ENCODE measurements around the gene C3orf52. TPM values are rescaled to one million over a fixed set of nuclear protein-coding genes. Genes with fewer than 3 reads are reported as not detected.

C3orf52 gene
- total and polyA plus RNA-seq, 10 of the 15 experiments (the other 5 are each of a cell fraction or from before 2014, with no cell fraction given) = 0.15 to 1.9 (median 0.73) TPM

DNA sequence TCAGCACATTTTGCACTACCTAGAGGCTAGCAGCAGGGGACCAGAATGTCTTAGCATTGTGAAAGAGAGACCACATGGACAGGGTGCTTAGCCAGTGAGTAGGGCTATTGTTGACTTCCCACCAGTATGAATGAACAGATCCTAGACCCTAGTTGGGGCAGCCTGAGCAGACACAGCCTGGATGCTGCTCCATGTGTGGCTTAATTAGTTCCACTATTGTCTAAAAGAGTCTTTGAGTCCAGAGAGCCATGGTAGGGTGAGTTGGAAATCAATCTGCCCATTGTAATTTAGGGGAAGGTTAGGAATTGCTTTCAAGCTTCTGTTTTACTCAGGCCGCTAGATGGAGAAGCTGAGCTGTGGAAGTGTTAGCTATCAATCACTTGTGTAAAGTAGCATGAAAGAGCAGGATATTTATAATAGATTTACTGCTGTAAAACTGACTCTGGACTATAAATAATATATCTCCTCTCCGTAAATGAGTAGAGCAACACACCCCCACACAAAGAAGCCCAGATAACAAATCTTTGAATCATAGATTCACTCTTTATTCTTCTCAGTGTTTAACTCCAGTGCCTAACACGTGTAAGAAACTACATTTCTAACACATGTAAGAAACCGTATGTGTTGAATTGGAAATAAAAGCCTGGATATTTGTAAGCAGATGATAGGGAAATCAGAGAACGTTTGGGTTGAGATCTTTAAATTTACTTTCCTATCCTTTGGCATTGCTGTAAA is 50.9 kb downstream of the C3orf52 start (continued):
- no peak for TF ChIP-seq HSF1 (IDR thresholded peaks at IDR 0.05; ENCODE audit: low read depth, low read length)
- no peak for TF ChIP-seq NFYA (IDR thresholded peaks at IDR 0.05; ENCODE audit: borderline replicate concordance, low read depth, low read length)
- TF ChIP-seq CHD2 (IDR thresholded peaks at IDR 0.05; ENCODE audit: borderline replicate concordance, low read depth, low read length) = no peak; the same call in 1 of the 2 replicates
- no peak for TF ChIP-seq CBX5 (IDR thresholded peaks at IDR 0.05; ENCODE audit: low read depth)
- peak; percentile 83; the same call in 1 of the 2 replicates for TF ChIP-seq ZBED1 (IDR thresholded peaks at IDR 0.05; ENCODE audit: borderline replicate concordance)
- TF ChIP-seq IKZF2 (IDR thresholded peaks at IDR 0.05) = peak; percentile 48 to 66; a peak in 3 of 4 replicates
- no peak for TF ChIP-seq ZNF384 (IDR thresholded peaks at IDR 0.05; ENCODE audit: borderline replicate concordance, low read depth, low read length)
- no peak; the same call in 1 of the 2 replicates for TF ChIP-seq RFX5 (IDR thresholded peaks at IDR 0.05; ENCODE audit: low read depth, low read length)
- no peak for TF ChIP-seq NR2C1 (IDR thresholded peaks at IDR 0.05)
- TF ChIP-seq, protein P1, sequence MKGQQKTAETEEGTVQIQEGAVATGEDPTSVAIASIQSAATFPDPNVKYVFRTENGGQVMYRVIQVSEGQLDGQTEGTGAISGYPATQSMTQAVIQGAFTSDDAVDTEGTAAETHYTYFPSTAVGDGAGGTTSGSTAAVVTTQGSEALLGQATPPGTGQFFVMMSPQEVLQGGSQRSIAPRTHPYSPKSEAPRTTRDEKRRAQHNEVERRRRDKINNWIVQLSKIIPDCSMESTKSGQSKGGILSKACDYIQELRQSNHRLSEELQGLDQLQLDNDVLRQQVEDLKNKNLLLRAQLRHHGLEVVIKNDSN (IDR thresholded peaks at IDR 0.05; ENCODE audit: borderline replicate concordance, extremely low read length, insufficient read depth, low read depth, low read length) = no peak
- TF ChIP-seq, protein P2, sequence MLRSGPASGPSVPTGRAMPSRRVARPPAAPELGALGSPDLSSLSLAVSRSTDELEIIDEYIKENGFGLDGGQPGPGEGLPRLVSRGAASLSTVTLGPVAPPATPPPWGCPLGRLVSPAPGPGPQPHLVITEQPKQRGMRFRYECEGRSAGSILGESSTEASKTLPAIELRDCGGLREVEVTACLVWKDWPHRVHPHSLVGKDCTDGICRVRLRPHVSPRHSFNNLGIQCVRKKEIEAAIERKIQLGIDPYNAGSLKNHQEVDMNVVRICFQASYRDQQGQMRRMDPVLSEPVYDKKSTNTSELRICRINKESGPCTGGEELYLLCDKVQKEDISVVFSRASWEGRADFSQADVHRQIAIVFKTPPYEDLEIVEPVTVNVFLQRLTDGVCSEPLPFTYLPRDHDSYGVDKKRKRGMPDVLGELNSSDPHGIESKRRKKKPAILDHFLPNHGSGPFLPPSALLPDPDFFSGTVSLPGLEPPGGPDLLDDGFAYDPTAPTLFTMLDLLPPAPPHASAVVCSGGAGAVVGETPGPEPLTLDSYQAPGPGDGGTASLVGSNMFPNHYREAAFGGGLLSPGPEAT (IDR thresholded peaks at IDR 0.05; ENCODE audit: low read depth) = 0 out of 2 replicates have a peak, but pooled peaks have one; percentile 44
- no peak for TF ChIP-seq MTA3 (IDR thresholded peaks at IDR 0.05; ENCODE audit: borderline replicate concordance, low read length)
- TF ChIP-seq, protein P3, sequence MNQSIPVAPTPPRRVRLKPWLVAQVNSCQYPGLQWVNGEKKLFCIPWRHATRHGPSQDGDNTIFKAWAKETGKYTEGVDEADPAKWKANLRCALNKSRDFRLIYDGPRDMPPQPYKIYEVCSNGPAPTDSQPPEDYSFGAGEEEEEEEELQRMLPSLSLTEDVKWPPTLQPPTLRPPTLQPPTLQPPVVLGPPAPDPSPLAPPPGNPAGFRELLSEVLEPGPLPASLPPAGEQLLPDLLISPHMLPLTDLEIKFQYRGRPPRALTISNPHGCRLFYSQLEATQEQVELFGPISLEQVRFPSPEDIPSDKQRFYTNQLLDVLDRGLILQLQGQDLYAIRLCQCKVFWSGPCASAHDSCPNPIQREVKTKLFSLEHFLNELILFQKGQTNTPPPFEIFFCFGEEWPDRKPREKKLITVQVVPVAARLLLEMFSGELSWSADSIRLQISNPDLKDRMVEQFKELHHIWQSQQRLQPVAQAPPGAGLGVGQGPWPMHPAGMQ (IDR thresholded peaks at IDR 0.05; ENCODE audit: borderline replicate concordance) = no peak
- TF ChIP-seq SREBF2 (IDR thresholded peaks at IDR 0.05; ENCODE audit: low read length) = no peak
- TF ChIP-seq TCF3 (IDR thresholded peaks at IDR 0.05; ENCODE audit: borderline replicate concordance, insufficient read depth, low read depth, low read length) = no peak
- peak; percentile 22; the same call in 1 of the 2 replicates for TF ChIP-seq DPF2 (IDR thresholded peaks at IDR 0.05)
- TF ChIP-seq, protein P4, sequence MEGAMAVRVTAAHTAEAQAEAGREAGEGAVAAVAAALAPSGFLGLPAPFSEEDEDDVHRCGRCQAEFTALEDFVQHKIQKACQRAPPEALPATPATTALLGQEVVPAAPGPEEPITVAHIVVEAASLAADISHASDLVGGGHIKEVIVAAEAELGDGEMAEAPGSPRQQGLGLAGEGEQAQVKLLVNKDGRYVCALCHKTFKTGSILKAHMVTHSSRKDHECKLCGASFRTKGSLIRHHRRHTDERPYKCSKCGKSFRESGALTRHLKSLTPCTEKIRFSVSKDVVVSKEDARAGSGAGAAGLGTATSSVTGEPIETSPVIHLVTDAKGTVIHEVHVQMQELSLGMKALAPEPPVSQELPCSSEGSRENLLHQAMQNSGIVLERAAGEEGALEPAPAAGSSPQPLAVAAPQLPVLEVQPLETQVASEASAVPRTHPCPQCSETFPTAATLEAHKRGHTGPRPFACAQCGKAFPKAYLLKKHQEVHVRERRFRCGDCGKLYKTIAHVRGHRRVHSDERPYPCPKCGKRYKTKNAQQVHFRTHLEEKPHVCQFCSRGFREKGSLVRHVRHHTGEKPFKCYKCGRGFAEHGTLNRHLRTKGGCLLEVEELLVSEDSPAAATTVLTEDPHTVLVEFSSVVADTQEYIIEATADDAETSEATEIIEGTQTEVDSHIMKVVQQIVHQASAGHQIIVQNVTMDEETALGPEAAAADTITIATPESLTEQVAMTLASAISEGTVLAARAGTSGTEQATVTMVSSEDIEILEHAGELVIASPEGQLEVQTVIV (IDR thresholded peaks at IDR 0.05; ENCODE audit: borderline replicate concordance, partially characterized antibody) = no peak
- no peak for TF ChIP-seq BHLHE40 (IDR thresholded peaks at IDR 0.05; ENCODE audit: borderline replicate concordance in 1 of 2, low read depth in 2 of 2, low read length in 1 of 2)
- no peak for TF ChIP-seq EGR1 (IDR thresholded peaks at IDR 0.05; ENCODE audit: borderline replicate concordance in 1 of 2, low read depth in 2 of 2, low read length in 2 of 2)
- peak; percentile 72; the same call in 1 of the 2 replicates for TF ChIP-seq SMC3 (IDR thresholded peaks at IDR 0.05; ENCODE audit: borderline replicate concordance, low read length)
- TF ChIP-seq GABPA (IDR thresholded peaks at IDR 0.05; ENCODE audit: low read depth) = no peak
- no peak for TF ChIP-seq KAT2A (conservative IDR thresholded peaks at IDR 0.05; ENCODE audit: control insufficient read depth, low read depth, low read length)
